ENCODE results near the gene ZSWIM6. TPM values are rescaled to one million over a fixed set of nuclear protein-coding genes. Genes with fewer than 3 reads are reported as not detected.
"Not testable (repeated sequence)": the region's sequence is repeated elsewhere in the genome, so short reads cannot be mapped to it uniquely, and the experiment has no call there.

Gene ZSWIM6
- total RNA-seq, 1 experiment from 2014 or later, result 12.9 TPM

DNA sequence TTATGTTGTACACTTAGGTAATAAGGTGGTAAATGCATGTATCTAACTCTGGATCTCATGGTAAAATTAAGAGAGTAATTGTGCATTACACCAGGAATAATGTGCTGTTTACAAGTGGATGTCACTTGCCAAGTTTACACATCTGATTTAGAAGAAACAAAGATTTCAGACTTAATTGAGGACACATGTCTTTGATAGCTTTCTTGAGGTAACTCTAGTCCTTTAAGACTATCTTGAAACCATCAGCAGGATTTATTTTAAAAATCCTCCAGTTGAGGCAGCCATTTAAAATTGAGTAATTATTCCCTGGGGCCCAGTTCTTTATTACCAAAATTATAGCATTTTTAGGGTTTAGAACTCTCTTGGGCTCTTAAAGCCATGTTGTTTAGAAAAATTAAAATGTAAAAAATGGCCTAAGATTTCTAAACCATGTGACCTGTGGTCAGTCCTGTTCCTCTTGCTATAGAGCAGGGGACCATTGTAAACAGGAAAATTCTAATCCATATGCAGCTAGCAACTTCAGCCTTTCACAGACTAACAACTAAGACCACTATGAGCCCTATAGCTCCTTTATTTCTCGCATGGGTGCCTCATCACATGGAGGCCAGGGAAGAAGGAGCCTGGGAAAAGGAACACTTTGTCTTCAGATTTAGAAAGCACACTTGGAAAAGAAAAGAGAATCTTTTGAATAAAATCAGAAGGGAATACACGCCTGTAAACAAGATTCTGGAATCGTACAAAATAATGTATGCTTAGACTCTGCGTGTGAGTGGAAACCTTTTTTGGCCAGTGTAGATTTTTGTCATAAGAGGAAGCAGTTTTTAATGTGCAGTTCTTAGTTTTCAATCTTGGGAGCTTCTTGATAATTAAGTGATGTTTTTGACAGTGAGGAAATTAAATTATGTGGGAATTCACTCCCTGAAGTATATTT is 71.2 kb downstream of the ZSWIM6 start:
- intact Hi-C loops (cut with micrococcal nuclease; ENCODE audit: unreplicated experiment), result no loop called here
- no peak overlapping the region for H3K4me2 ChIP-seq

GRCh38 chr5:61405511-61406295 is 73.6 kb downstream of the ZSWIM6 start:
- Histone ChIP-seq H3K27me3 (ENCODE audit: insufficient read depth, low read depth) (no peaks in the 10 kb centered on the region), H3K27ac (no peak overlapping the region), H3K9me3 (ENCODE audit: insufficient read depth, low read depth) (no peaks in the 10 kb centered on the region), H3K36me3 (ENCODE audit: low read depth) (no peaks in the 10 kb centered on the region), H3K4me3 (no peak overlapping the region), H3K4me1 (replicated peaks; ENCODE audit: insufficient read depth) (peaks cover 27% of the 10 kb centered on the region), H3K9me2 (ENCODE audit: insufficient read depth) (no peaks in the 10 kb centered on the region), H3K79me2 (ENCODE audit: low read depth) (peaks cover 62% of the 10 kb centered on the region), H3K4me2 (no peak overlapping the region), H4K20me1 (ENCODE audit: insufficient read depth) (0 out of 2 replicates have a peak, but pooled peaks cover 2% of the 10 kb centered on the region), H3F3A (ENCODE audit: insufficient read depth, low read depth) (peaks cover 37% of the 10 kb centered on the region), H2AFZ (no peak overlapping the region)
- DNase-seq, result no peak
- ChIA-PET POLR2A (ENCODE audit: unreplicated experiment) (no interaction called here), CTCF (no interaction called here)
- TF ChIP-seq CTCF (conservative IDR thresholded peaks at IDR 0.05), result no peak
- no peak for TF ChIP-seq EZH2 (IDR thresholded peaks at IDR 0.05; ENCODE audit: low read depth)
- BruUV-seq (replicated peaks), result no TSS peak
- intact Hi-C loops (cut with micrococcal nuclease; ENCODE audit: unreplicated experiment), result loop anchor here (5.0 kb wide), 2 partner anchors 132 to 252 kb away; no protein-coding TSS in a partner anchor

More for the DNA sequence above, 71.2 kb downstream of the ZSWIM6 start:
- H3K4me1 ChIP-seq (replicated peaks; ENCODE audit: insufficient read depth), result peaks cover 8% of the 10 kb centered on the region
- TF ChIP-seq CTCF (conservative IDR thresholded peaks at IDR 0.05), result no peak
- no peak for TF ChIP-seq EZH2 (IDR thresholded peaks at IDR 0.05; ENCODE audit: low read depth)
- BruUV-seq (replicated peaks), result no TSS peak
- no peak overlapping the region for H2AFZ ChIP-seq
- DNase-seq, result no peak
- H3K27ac ChIP-seq, result no peak overlapping the region
- peaks cover 24% of the 10 kb centered on the region for H3F3A ChIP-seq (ENCODE audit: insufficient read depth, low read depth)
- ChIA-PET CTCF (no interaction called here), POLR2A (ENCODE audit: unreplicated experiment) (interaction anchor here (0.8 kb wide), 1 partner anchor 270 kb away, joined by 4 read pairs; no protein-coding TSS in a partner anchor)
- H3K36me3 ChIP-seq (ENCODE audit: low read depth), result no peaks in the 10 kb centered on the region
- no peaks in the 10 kb centered on the region for H3K9me3 ChIP-seq (ENCODE audit: insufficient read depth, low read depth)
- H4K20me1 ChIP-seq (ENCODE audit: insufficient read depth), result 0 out of 2 replicates have a peak, but pooled peaks cover 2% of the 10 kb centered on the region
- H3K9me2 ChIP-seq (ENCODE audit: insufficient read depth), result no peaks in the 10 kb centered on the region
- H3K27me3 ChIP-seq (ENCODE audit: insufficient read depth, low read depth), result no peaks in the 10 kb centered on the region
- H3K4me3 ChIP-seq, result no peak overlapping the region
- H3K79me2 ChIP-seq (ENCODE audit: low read depth), result peaks cover 55% of the 10 kb centered on the region

- H3K27ac ChIP-seq; H3K36me3 ChIP-seq (ENCODE audit: low read depth); H3K9me3 ChIP-seq (ENCODE audit: insufficient read depth, low read depth); H2AFZ ChIP-seq; H3K4me3 ChIP-seq; BruUV-seq (replicated peaks); CTCF ChIA-PET; H4K20me1 ChIP-seq (ENCODE audit: insufficient read depth); H3K9me2 ChIP-seq (ENCODE audit: insufficient read depth); DNase-seq; H3K4me2 ChIP-seq; POLR2A ChIA-PET (ENCODE audit: unreplicated experiment); H3K27me3 ChIP-seq (ENCODE audit: insufficient read depth, low read depth): not testable (repeated sequence)
- Histone ChIP-seq H3K4me1 (replicated peaks; ENCODE audit: insufficient read depth) (peaks cover 27% of the 10 kb centered on the region), H3K79me2 (ENCODE audit: low read depth) (peaks cover 62% of the 10 kb centered on the region), H3F3A (ENCODE audit: insufficient read depth, low read depth) (peaks cover 33% of the 10 kb centered on the region)
- intact Hi-C loops (cut with micrococcal nuclease; ENCODE audit: unreplicated experiment), result loop anchor here (5.0 kb wide), 2 partner anchors 131 to 251 kb away; no protein-coding TSS in a partner anchor
These were observed 74.4 kb downstream of the ZSWIM6 start for GRCh38 chr5:61406497-61406896.
